NCI-H1436 treated with DMSO at 0.1 percent for 48 hours (cell line): ENCODE results near the gene RAPGEF4.
"Not testable (repeated sequence)": the region's sequence is repeated elsewhere in the genome, so short reads cannot be mapped to it uniquely, and the experiment has no call there.

Experiments
- DNase-seq: peaks from one replicate; lab custom pipeline; 2025; lab: John Stamatoyannopoulos, UW

RAPGEF4 gene

DNA sequence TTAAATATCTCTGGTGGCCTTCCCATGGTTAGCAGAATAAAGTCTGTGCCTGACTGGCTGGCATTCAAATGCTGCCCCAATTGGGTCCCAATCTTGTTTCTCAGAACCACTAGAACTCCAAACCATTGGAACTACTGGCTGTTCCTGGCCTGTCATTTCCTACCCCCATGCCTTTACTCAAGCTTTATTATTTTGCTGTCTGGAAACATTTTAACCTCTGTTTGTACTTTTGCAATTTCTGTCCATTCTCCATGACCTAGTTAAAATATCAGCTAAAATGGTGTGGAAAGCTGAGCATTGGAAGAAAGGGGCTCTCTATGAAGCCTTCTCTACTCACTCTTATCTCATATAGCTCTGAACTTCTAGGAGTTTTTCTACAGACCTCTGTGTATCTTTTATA is 38.7 kb downstream of the RAPGEF4 start:
- DNase-seq: no peak

- no peak for DNase-seq
Measured at GRCh38 chr2:172775319-172775718, 39.7 kb downstream of the RAPGEF4 start.

GRCh38 chr2:172777431-172777830 is 41.8 kb downstream of the RAPGEF4 start:
- no peak for DNase-seq

GRCh38 chr2:172782506-172783164 is 47.0 kb downstream of the RAPGEF4 start:
- DNase-seq: no peak

- DNase-seq: no peak
Measured at GRCh38 chr2:172783165-172783898, 47.7 kb downstream of the RAPGEF4 start.

- no peak for DNase-seq
Measured at GRCh38 chr2:172788871-172789270, 53.2 kb downstream of the RAPGEF4 start.

GRCh38 chr2:172790404-172790803 is 54.8 kb downstream of the RAPGEF4 start:
- no peak for DNase-seq

DNA sequence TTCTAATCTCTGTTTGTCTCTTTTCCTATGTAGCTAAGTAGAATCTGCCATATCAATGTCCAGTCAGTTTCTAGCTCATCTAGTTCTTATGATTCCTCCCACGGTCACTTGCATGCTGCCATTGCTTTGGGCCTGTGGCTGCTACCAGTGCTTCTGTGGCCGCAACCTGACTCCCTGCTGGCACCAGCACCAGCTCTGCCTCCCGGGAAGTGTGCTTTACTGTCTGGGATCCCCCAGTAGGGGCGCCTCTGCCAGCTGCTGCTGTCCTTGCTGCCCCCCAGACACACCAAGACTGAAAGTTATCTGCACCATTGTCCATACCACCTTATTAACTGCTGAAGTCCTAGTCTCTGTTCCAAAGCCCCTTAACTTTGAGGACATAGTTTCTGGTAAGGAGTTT is 56.3 kb downstream of the RAPGEF4 start:
- DNase-seq: no peak

GRCh38 chr2:172792711-172793110 is 57.1 kb downstream of the RAPGEF4 start:
- DNase-seq: no peak

GRCh38 chr2:172803308-172803707 is 67.7 kb downstream of the RAPGEF4 start:
- DNase-seq: not testable (repeated sequence)

DNA sequence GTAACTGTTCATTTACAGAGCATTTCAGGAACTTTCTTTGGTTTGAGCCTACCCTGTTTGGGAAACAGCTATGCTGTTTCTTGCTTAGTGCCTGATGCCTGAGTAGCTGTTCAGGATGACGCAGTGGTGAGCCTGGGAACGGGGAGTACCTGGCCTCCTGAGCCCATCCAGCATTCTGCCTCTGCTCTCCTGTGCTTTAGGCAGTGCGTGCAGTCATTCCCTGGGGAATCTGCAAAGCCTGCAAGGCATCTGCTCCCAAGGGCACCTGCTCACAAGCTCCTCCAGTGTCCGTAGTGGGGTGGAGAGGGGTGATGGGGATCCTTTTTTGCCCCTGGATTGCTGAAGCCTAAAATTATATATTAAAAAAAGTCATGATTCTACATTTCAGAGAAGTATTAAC is 68.8 kb downstream of the RAPGEF4 start:
- DNase-seq: no peak

DNA sequence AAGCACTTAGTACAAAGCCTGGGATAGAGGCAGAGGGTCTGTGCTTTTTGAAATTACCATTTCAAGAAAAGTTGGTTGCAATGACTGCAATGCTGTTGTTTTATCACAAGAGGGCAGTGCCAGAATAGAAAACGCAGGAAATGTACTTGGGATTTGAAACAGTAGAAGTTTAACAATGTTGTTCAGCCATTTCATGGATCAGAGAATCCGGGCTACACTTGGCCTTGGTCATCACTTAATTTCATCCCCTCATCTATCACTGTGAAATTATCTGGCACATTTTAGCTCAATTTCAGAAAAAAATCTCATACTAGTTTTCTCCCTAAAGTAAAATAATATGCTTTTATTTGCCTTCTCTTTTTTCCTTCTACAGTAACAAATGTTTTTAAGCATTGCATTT is 70.8 kb downstream of the RAPGEF4 start:
- no peak for DNase-seq

GRCh38 chr2:172806996-172807395 is 71.4 kb downstream of the RAPGEF4 start:
- no peak for DNase-seq

DNA sequence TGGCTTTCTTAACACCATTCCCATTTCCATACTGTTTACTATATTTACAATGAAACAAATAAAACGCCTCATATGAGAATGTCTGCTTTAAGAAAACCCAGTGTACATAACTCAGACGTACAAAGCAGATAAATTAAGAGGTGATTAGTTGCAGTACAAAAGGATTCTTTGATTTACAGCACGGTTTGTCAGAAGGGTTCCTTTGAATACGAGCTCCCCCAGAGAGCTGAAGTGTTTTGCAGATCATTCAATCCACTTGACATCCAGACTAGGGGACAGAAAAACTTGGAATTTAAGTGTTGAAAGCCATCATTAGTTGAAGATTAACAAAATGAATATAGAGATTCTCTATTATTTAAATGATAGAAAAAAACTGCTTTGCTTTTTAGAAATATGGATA is 72.5 kb downstream of the RAPGEF4 start:
- no peak for DNase-seq

GRCh38 chr2:172811027-172811426 is 75.4 kb downstream of the RAPGEF4 start:
- DNase-seq: no peak

DNA sequence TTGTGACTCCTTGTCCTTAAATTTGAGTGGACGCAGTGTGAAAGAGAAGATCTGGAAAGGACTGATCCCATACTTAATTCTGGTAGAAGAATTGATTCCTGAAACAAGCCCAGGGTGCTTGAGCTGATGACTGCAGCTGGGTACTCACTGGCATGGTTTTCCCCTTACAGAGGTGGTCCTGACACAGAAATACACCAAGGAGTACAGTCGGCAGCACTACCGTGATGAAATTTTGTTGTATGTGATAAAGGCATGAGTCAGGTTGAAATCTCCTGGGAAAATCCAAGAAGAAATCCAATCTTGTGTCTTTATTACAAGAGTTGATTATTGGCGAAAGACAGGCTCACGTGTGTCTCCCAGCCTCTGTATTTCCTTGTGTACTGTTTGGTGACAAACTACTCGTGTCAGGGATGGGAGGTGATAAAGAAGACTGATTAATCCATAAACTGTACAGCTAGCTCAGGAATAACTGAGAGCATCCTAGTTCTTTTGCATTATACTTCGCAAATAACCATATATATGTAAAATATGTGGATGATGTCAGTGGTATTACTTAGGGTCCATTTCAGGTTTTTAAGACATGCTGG is 76.6 kb downstream of the RAPGEF4 start:
- no peak for DNase-seq

DNA sequence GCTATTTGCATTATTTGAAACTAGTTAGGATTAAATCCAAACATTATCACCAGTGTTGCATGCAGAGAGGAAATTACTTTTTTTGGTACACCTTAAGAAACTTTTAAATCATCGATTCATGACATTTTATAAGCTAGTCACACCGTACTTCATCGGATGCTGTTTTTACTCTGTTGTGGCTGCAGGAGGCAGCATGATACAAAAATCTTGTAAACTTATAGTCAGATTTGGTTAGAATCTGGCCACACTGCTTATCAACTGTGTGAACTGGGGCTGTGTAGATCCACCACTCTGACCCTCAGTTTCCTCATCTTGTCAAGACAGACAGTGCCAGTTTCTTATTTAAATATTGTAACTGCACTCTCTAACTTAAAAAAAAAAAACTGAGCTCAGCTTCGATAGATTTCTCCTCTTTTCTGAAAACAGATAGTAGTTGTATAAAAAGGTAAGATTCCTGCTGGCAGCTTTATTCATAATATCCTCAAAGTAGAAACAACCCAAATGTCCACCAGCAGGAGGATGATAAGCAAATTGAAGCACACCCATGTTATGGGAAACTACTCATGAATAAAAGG is 77.8 kb downstream of the RAPGEF4 start:
- DNase-seq: no peak

- DNase-seq: no peak
Measured at GRCh38 chr2:172817411-172817810, 81.8 kb downstream of the RAPGEF4 start.

GRCh38 chr2:172819943-172820342 is 84.3 kb downstream of the RAPGEF4 start:
- DNase-seq: no peak

- DNase-seq: no peak
Measured at GRCh38 chr2:172821370-172822338, 86.0 kb downstream of the RAPGEF4 start.

DNA sequence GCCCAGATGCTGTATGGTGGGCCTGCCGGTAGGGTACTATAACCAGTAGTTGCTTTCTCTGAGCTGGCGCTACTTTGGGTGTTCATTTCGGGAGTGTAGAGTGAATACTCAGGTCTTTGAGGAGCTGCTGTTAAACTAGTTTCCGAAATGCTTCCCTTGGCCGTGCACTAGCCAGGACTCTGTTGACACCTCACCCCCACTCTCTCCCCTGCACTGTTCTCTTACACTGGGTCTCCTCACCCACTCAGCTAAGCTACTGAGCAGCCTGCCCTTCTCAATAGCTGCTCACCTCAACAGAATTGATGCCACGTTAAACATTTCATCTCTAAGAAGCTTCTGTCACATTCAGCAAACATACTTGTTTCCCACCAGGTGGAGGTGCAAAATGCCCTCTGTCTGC is 86.9 kb downstream of the RAPGEF4 start:
- DNase-seq: no peak
